Embryonic facial prominence (tissue), 1 donor: ENCODE data around the gene KLK15.
"Not testable (repeated sequence)": the region's sequence is repeated elsewhere in the genome, so short reads cannot be mapped to it uniquely, and the experiment has no call there.

Experiments
- DNase-seq: peaks from one replicate; pipeline ENCODE4 v3.0.0-alpha.2; 2016; ENCODE audit errors: extremely low spot score

The KLK15 gene

DNA sequence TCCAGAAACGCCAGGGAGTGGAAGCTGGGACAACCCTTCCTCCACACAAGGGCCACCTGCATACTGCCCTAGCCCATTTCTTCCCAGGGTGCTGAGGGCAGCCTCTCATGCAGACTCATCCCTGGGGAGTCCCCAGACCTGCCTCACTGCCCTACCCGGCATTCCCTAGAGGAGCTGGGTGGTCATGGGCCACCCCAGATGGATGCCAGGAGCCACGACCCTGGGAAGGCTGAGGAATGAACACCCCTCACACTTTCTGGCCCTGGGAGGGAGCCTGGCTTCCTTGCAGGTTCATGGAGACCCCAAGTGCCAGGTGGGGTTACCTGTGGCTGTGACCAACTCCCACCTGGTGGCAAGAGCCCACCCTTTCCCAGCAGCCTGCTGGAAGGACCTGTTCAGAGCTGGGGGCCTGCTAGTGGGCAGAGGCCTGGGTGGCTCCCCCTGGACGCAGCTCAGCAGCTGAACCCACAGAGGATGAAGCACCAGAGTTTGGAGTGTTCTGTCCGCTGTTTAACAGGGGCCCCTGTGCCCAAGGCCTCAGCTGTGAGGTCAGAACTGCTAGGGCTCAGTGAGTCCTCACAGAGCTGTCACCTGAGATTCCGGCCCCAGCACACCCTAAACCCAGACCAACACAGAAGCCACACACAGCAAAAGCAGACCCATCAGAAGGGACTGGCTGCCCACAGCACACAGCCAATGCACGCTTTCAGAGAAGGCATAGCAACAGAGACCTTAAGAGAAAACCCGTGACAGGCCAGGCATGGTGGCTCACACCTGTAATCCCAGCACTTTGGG lies 36.5 kb downstream of the KLK15 start:
- no peak for DNase-seq

DNA sequence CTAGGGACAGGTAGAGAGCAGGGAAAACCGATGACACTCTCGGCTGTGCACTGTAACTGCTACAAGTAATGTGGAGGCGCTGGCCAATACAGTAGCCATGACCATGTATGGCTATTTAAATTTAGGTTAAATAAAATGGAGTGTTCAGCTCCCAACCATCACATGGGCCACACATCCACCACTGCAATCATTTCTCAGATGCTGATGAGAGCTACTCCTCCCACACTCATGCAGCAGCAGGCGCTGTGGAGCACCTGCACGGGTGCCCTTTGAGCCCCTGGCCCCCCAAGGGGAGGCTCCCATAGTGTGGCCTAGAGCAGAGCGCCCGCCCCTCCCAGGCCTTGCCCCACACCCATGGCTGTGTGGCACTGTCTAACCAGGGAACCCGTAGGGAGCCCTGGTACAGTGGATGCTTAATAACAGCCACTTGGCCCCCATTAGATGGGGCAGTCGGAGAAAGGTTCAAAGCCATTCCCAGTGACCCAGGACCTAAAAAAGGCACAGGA lies 37.2 kb downstream of the KLK15 start:
- no peak for DNase-seq

DNA sequence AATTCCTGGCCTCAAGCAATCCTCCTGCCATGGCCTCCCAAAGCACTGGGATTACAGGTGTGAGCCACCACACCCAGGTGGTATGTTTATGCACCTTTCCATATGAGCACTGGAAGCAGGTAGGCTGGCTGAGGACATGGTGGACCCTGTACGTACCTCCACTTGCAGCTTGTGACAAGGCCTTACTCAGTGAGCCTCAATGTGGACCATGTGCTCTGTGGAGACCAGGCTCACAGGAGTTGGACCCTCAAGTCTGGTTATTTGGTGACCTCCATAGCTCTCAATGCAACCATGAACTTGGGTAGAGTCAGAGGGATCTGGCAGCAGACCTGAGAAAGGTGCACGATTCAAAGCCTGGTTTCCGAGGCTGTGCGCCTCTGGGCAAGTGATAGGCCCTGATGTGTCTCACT lies 37.7 kb downstream of the KLK15 start:
- DNase-seq, result no peak

DNA sequence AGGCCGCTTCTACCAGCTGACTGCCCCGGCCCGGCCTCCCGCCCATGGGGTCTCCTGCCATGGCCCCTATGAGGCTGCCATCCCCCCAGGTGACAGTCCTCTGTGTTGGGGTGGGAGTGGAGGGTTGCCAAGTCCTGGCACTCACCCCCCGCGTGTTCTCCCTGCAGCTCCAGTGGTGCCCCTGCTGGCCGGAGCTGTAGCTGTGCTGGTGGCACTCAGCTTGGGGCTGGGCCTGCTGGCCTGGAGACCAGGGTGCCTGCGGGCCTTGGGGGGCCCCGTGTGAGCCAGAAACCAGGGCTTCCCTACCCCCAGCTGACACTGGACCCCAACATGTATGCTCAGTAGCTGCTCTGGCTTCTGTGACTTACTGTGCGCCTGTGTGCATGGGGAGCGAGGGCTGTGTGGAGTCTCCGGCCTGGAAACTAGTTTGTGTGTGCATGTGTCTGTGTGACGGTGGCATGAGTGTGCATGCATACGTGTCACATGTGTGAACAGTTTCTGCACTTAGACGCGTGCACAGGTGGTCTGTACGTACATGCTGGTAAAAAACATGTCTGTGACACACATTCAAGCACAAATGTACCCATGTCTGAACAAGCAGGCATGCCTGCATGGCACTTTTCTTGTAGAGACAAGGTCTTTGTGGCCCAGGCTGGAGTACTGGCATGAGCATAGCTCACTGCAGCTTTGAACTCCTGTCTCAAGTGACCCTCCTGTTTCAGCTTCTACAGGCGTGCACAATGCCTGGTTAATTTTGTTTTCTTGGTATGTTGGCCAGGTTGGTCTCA lies 38.3 kb downstream of the KLK15 start:
- no peak for DNase-seq

DNA sequence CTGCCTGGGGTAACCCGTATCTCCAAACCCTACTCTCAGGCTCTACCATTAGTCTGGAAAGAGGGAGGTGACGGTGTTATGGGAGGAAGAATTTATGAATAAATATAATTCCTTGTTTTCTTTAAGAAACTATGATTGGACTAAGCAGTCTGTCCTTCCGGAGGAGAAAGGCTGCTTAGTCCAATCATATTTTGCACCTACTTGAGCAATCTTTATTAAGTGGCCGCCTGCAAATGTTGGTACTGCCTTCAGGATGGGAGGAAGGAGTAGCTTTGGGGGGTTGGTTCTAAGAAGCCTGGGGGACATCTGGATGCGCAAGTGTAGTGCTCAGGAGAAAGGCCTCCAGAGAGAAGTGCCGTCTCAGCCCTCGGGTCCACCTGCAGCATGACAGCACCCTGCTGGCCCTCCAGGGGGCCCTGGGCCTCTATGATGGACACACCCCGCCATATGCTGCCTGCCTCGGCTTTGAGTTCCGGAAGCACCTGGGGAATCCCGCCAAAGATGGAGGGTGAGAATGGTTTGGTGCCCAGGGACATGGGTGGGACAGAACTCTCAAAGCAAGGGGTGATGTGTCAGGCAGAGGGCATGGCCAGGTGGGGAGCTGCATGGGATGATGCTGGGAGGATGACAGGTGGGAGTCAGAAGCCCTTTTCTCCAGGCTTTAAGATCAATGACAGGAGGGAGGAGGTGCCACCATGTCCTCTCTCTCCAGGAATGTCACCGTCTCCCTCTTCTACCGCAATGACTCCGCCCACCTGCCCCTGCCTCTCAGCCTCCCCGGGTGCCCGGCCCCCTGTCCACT lies 39.1 kb downstream of the KLK15 start:
- DNase-seq, result no peak

DNA sequence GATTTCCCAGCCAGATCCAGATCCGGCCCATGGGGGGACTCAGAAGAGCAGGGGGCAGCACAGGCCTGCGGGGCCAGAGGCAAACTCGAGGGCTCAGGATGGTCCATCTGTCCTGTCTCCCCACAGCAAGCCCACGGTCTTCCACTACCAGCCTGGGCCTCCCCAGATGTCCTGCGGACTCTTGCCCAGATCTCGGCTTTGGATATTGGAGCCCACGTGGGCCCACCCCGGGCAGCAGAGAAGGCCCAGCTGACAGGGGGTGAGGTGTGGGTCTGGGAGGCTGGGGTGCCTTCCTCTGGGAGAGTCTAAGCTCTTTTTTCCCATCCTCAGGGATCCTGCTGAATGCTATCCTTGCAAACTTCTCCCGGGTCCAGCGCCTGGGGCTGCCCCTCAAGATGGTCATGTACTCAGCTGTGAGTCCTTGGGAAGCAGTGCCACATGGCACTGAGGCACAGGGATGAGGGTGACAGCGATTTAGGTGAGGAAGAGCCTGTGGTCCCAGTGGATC lies 39.8 kb downstream of the KLK15 start:
- no peak for DNase-seq

DNA sequence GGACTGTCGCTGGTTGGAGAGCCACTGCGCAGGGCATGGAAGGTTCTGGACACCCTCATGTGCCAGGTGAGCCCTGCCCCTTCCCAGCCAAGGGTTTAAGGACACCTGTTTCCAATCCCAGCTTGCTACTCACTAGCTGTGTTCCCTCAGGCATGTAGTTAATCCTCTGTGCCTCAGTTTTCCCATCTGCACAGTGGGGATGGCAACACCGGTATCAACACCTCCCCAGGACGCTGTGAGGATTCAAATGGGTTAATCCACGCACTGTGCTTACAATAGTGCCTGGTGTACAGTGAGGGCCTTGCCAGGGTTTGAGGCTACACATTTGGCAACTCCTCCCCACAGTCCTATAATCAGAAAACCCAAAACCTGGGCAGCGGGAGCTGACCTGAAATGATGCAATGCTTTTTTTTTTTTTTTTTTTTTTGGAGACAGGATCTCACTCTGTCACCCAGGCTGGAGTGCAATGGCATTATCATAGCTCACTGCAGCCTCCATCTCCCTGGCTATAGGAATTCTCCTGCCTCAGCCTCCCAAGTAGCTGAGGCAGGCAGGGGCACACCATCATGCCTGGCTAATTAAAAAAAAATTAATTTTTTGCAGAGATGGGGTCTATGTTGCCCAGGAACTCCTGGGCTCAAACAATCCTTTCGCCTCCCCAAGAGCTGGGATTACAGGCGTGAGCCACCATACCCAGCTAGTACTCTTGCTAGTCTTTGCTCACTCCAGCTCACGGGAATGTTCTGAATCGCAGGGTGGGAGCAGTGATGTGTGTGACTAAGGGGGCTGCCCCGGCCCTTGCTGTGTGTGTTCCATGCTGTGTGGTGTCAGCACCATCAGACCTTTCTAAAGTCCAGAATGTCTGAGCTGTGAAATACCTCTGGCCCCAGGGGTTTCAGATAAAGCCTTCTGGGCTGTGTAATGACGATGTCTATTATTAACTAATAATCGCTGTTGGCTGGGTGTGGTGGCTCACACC lies 40.8 kb downstream of the KLK15 start:
- DNase-seq, result no peak

DNA sequence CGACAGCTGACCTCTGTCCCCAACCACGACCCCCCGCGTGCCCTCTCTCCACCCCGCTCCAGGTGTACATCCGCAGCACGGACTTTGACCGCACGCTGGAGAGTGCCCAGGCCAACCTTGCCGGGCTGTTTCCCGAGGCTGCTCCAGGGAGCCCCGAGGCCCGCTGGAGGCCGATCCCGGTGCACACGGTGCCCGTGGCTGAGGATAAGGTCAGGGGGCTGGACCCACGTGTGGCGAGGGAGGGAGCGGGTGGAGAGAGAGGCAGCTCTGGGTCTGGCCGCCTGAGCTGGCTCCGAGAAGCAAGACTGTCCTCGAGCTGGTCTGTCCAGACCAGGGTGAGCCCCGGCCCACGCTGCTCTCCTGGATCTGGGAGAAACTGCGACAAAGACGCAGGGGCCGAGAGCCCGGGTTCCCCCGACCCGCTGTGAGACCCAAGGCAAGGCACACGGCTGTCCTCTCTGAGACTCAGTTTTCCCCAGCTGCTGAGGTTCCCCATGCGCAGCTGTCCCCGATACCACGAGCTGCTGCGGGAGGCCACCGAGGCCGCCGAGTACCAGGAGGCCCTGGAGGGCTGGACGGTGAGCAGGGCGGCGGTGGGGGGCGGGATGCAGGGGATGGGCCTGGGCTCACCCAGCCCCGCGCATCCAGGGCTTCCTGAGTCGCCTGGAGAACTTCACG lies 41.6 kb downstream of the KLK15 start:
- no peak for DNase-seq

DNA sequence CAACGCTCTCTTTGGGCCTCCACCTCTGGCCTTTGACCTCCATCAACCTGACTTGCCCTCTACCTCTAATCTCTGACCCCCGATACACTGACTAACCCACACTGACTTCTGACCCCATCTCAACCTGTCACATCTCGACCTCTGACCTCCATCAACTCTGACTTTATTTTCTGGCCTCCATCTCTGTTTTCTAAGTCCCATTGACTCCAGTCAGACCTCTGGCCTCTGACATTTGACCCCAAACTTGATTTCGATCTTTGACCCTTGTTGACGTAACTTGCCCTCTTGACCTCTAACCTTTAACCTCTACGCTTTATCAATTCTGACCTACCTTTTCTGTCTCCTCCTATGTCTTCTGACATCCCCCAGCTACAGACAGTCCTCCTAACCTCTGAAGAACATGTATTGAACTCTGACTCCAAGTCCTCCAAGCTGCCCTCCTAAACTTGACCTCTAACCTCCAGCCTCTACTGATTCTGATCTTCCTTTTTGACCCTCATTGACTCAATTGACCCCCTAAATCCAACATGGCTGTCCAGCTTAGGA lies 42.4 kb downstream of the KLK15 start:
- DNase-seq, result no peak

DNA sequence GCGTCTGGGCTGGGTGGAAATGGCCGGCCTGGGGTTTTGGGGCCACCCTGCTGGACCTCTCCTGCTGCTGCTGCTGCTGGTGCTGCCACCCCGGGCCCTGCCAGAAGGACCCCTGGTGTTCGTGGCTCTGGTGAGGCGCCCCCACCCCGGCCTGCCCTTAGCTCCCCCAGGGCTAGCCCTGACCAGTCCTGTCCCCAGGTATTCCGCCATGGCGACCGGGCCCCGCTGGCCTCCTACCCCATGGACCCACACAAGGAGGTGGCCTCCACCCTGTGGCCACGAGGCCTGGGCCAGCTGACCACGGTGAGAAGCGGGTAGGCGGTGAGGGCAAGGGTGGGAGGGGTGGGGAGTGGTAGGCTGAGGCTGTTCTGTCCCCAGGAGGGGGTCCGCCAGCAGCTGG lies 43.0 kb downstream of the KLK15 start, which contains the start of gene ACP4:
ACP4 (plus strand) TSS at position 20 of the 400 bp plus-strand sequence; CDS start at position 20, 0 bp downstream.
- DNase-seq, result no peak

DNA sequence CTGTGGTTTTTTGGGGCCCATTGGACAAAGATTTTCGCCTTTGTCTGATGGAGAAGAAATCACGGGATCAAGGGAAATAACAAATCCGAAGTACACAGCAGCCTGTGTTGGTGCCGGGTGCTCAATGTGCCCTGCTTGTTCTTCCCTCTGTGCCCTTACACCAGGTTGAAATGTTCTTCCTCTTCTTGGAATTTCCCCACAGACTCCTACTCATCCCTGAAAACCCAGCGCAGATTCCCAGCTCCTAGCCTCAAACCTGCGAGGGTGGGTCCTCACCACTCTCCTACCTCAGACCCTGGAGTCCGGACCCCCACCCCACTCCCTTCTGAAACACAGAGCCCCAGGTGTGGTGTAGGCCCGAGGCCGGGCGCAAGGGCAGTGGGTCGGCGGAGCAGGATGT lies 48.0 kb downstream of the KLK15 start:
- DNase-seq, result no peak

DNA sequence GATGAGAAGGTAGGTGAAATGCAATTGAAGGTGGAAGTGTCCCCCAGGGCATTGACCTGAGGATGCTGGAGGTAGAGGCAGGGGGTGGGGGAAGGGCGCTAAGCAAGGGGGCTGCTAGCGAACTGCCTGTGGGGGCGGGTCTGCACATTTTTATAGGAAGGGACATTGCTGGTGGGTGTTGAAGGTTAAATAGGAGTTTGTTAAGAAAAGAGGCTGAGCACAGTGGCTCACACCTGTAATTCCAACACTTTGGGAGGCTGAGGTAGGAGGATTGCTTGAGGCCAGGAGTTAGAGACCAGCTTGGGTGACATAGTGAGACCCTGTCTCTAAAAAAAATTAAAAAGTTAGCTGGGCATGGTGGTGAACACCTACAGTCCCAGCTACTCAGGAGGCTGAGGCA lies 48.7 kb downstream of the KLK15 start:
- DNase-seq, result no peak

DNA sequence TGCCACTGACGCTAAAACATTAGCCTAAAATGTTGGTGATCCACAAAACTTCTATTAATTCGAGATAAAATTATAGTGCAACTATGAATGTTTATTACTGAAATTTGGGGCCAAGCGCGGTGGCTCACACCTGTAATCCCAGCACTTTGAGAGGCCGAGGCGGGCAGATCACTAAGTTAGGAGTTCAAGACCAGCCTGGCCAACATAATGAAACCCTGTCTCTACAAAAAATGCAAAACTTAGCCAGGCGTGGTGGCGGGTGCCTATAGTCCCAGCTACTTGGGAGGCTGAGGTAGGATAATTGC lies 49.6 kb downstream of the KLK15 start:
- DNase-seq, result not testable (repeated sequence)

DNA sequence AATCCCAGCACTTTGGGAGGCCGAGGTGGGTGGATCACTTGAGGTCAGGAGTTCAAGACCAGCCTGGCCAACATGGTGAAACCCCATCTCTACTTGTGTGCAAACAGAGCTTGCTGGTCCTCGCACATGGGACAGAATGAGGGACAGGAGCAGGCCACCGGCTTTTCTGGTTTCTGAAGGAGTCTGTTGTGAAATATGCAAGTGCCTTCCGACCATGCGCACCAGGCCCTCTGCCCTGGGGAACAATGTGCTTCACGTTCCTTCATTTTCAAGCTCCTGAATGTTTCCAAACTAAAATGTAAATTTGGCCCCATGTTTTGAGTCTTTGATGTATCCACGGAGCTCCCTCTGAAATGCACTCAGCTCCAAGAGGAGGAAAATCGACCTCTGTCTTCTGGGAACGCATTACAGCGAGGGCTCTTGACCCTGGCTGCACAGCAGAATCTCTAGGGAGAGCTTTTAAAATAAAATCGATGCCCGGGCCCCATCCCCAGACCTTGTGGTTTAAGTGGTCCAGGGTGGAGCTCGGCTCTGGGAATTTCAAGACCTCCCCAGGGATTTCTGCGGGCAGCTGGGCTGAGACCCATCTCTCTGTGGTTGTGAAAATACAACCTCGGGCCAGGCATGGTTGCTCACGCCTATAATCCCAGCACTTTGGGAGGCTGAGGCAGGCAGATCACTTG lies 52.5 kb downstream of the KLK15 start:
- no peak for DNase-seq

DNA sequence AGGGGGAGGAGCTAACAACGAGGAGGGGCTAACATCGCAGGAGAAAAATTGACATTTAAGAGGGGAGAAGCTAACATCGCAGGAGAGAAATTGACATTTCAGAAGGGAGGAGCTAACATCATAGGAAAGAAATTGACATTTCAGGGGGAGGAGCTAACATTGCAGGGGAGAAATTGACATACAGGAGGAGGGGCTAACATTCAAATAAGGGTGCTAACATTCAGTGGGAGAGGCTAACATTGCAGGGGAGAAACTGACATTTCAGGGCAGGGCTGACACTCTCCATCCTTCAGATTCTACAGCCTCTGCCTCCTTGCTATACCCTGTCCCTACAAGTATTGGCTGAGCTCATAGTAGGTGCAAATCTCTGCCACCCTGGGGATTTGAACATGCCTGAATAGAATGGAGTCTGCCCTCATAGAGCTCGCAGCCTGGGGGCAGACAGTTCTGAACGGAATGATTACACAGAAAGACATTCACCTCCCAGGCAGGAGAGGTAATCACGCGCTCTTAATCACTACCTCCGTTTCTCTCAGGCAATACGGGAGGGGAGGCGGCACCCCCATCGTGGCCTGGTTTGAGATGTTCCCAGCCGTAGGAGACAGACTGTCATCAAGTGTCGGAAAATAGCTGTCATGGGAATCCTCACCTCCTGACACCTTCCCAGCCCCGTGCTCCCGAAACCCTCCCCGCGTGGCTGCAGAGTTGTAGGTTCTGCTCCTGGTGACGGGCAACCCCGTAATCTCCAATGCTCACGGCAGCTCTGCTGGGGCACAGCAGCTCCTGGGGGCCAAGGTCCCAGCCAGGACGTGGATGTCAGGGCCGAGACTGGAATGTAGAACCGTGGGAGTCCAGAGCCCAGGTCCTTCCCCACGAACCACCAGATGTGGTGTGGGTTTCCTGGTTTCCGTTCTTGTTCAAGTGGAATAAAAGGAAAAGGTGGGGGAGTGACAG lies 53.6 kb downstream of the KLK15 start:
- no peak for DNase-seq

DNA sequence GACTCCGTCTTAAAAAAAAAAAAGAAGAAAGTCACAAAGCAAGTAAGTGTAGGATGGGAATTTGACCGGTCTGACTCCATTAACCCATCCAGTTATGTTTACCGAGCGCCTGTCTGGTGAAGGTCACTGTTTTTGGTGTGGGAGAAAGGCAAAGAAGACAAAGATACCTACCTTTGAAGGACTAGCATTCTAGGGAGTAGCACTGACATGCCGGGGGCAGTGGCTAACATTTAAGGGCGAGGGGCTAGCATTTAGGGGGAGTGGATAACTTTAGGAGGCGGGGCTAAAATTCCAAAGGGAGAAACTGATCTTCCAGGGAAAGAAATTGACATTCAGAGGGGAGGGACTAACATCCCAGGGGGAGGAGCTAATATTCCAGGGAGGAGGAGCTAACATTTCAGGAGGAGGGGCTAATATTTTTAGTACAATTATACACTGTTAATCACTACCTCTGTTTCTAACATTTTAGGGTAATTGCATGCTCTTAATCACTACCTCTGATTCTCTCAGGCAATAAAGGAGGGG lies 54.4 kb downstream of the KLK15 start:
- DNase-seq, result no peak

DNA sequence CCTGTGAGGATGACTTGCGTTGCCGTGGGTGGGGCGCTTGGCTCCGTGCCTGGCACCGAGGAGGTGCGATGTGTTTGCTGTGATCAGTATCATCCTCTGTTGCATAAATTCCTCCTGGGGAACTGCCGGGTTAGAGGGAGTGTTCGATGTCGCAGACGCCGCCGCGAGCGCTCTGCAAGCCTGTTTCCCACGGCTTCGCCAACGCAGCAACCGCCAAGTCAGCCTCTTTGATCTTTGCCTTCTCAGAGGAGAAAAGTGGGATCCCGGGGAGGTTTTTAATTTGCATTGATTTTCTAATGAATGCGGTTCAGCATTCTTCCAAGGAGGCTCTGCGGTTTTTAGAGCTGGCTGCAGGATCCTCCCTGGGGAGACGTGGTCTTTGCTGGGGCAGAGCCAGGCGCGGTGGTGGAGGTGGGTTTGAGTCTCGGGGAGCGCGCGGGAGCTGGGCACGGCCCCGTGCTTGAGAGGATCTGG lies 55.5 kb downstream of the KLK15 start:
- DNase-seq, result no peak

DNA sequence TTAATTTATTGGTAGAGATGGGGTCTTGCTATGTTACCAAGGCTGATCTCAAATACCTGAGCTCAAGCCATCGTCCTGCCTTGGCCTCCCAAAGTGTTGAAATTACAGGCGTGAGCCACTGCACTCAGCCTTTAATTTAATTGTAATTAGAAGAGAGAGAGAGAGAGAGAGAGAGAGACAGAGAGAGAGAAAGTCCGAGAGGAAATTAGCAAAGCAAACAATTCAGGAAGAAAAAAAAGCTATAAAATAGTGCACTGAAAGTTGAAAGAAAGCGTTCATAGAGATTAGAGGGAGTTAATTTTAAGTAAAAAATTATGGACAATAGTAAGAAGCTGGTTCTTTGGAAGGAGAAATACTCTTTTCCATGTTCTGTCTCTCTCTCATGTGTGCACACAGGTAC lies 56.1 kb downstream of the KLK15 start:
- DNase-seq, result no peak
